Kidney (tissue), 14 donors: ENCODE data around the gene TSKU. TPM values are rescaled to one million over a fixed set of nuclear protein-coding genes. Genes with fewer than 3 reads are reported as not detected.

ENCODE experiments used
- DNase-seq, 5 donors: peaks; one replicate each; pipeline ENCODE4 v3.0.0-alpha.2; 2013 to 2020
- FAIRE-seq: peaks from 2 replicates; lab custom pipeline; 2012; peaks lifted over from hg19 to GRCh38; lab: Jason Lieb, UNC
- H3K27ac ChIP-seq, 2 donors: one replicate each; pipeline ENCODE4 v1.7.0; 2013; ENCODE audit warnings: low read depth in 2 of 2, low read length in 2 of 2, inconsistent platforms in 1 of 2
- H3K27me3 ChIP-seq: one replicate; pipeline ENCODE4 v1.7.1; 2013; ENCODE audit warnings: low read length, inconsistent platforms; ENCODE audit not compliant: control insufficient read depth, insufficient read depth
- H3K36me3 ChIP-seq, 3 donors: one replicate each; pipeline versions ENCODE4 v1.7.0 to v1.7.1; 2013; ENCODE audit warnings: low read length in 3 of 3, control low read depth in 1 of 3, inconsistent platforms in 1 of 3; ENCODE audit not compliant: insufficient read depth in 3 of 3, control insufficient read depth in 2 of 3
- H3K4me1 ChIP-seq, 3 donors: one replicate each; pipeline versions ENCODE4 v1.7.0 to v1.7.1; 2013; ENCODE audit warnings: low read length in 3 of 3, inconsistent platforms in 1 of 3, low read depth in 1 of 3; ENCODE audit not compliant: control insufficient read depth in 2 of 3, insufficient read depth in 2 of 3
- H3K4me3 ChIP-seq, 3 donors: one replicate each; pipeline versions ENCODE4 v1.7.0 to v1.8.1; 2013; ENCODE audit warnings: low read length in 3 of 3, control low read depth in 1 of 3, inconsistent platforms in 1 of 3
- H3K9ac ChIP-seq, 3 donors: one replicate each; pipeline versions ENCODE4 v1.7.0 to v1.7.1; 2013; ENCODE audit warnings: low read length in 3 of 3, control low read depth in 1 of 3, inconsistent platforms in 1 of 3
- H3K9me3 ChIP-seq, 3 donors: one replicate each; pipeline versions ENCODE4 v1.7.0 to v1.7.1; 2013; ENCODE audit warnings: low read length in 3 of 3, control low read depth in 1 of 3, inconsistent platforms in 1 of 3; ENCODE audit not compliant: control insufficient read depth in 2 of 3, insufficient read depth in 1 of 3
- CTCF ChIP-seq: IDR thresholded peaks from 3 replicates; pipeline ENCODE4 v1.5.1; 2012; ENCODE audit warnings: mild to moderate bottlenecking, moderate library complexity, borderline replicate concordance; ENCODE audit not compliant: insufficient read depth; ENCODE audit errors: extremely low read depth
- intact Hi-C: fragments of 100-400 bp; cut with DNase I; formaldehyde crosslinking; loops from one replicate; pipeline ENCODE4 v1.11.1; 2022
- polyA plus RNA-seq: library from polyadenylated mRNA; stranded (reverse); fragments of 350-450 nt; fragmentation: Illumina TruSeq; extraction: RNeasy Lipid Tissue Mini Kit (QIAGEN cat#74804); gene quantifications from one replicate; pipeline ENCODE4 v1.2.3, GENCODE V29; 2014; ENCODE audit warnings: low read depth, low replicate concordance; ENCODE audit not compliant: insufficient read depth
- total RNA-seq: library from RNA; stranded (reverse); fragmentation: NEBNext Ultra II Directional; extraction: Animal tissue kit (Norgen Biotek cat#: 25700); gene quantifications from one replicate; pipeline ENCODE4 v1.2.1, GENCODE V29; 2021
- donor health status: control.
- donor health status: control.
- donor health status: control.
- donor health status: control.
- donor health status: control.
- donor health status: DM: yes; HTN: yes; CAD: no.
- donor health status: Normal renal cell carcinoma (clear cell type).

Gene TSKU
- total and polyA plus RNA-seq, 2 donors from 2014 or later, result 27.3 to 41.0 TPM

- peak; percentile 90 to 96 (median 95) for DNase-seq
- H3K4me3 ChIP-seq, result peak overlapping the region; percentile 78 to 87 (median 85)
- H3K27me3 ChIP-seq, result no peaks in the 10 kb centered on the region
- no peak for FAIRE-seq
- peak overlapping the region; percentile 55 to 97 (median 77) for H3K9ac ChIP-seq
- TF ChIP-seq CTCF, result no peak
- peaks cover 0 to 2% (median 0%) of the 10 kb centered on the region in 3 donors for H3K36me3 ChIP-seq
- peak overlapping the region; percentile 69 to 95 for H3K27ac ChIP-seq
- H3K4me1 ChIP-seq, result peaks cover 2 to 38% (median 34%) of the 10 kb centered on the region in 3 donors
- intact Hi-C loops, result no loop called here
- no peaks in the 10 kb centered on the region for H3K9me3 ChIP-seq
Measured at GRCh38 chr11:76783896-76784813, 999 bp downstream of the TSKU start.

- peak overlapping the region in 1 of 3 donors; percentile 97 for H3K9ac ChIP-seq
- H3K4me1 ChIP-seq, result peaks cover 2 to 46% (median 38%) of the 10 kb centered on the region in 3 donors
- peak overlapping the region; percentile 51 to 53 for H3K27ac ChIP-seq
Measured at GRCh38 chr11:76785513-76785912, 2.4 kb downstream of the TSKU start.

GRCh38 chr11:76786016-76786415, 2.9 kb downstream of the TSKU start:
- intact Hi-C loops, result no loop called here
- DNase-seq (no peak), FAIRE-seq (no peak)
- Histone ChIP-seq H3K4me1 (peaks cover 2 to 43% (median 34%) of the 10 kb centered on the region in 3 donors), H3K27ac (peak overlapping the region in 1 of 2 donors; percentile 60), H3K27me3 (no peaks in the 10 kb centered on the region), H3K36me3 (peaks cover 0 to 2% (median 0%) of the 10 kb centered on the region in 3 donors), H3K9me3 (no peaks in the 10 kb centered on the region), H3K9ac (peak overlapping the region in 1 of 3 donors; percentile 97), H3K4me3 (peak overlapping the region in 2 of 3 donors; percentile 75 to 85)
- TF ChIP-seq CTCF, result no peak

More at GRCh38 chr11:76785513-76785912, 2.4 kb downstream of the TSKU start:
- H3K4me3 ChIP-seq, result peak overlapping the region in 2 of 3 donors; percentile 75 to 85
- DNase-seq, result no peak
- no peaks in the 10 kb centered on the region for H3K27me3 ChIP-seq
- H3K36me3 ChIP-seq, result peaks cover 0 to 2% (median 0%) of the 10 kb centered on the region in 3 donors
- no peaks in the 10 kb centered on the region for H3K9me3 ChIP-seq
- intact Hi-C loops, result no loop called here
- no peak for FAIRE-seq
- TF ChIP-seq CTCF, result no peak
